ENCODE results near the gene VAV3. TPM values are rescaled to one million over a fixed set of nuclear protein-coding genes. Genes with fewer than 3 reads are reported as not detected.

Gene VAV3
- total and polyA plus RNA-seq, 2 of the 8 experiments (the other 6 are each of a cell fraction or from before 2014, with no cell fraction given): 2.9 to 7.9 TPM

DNA sequence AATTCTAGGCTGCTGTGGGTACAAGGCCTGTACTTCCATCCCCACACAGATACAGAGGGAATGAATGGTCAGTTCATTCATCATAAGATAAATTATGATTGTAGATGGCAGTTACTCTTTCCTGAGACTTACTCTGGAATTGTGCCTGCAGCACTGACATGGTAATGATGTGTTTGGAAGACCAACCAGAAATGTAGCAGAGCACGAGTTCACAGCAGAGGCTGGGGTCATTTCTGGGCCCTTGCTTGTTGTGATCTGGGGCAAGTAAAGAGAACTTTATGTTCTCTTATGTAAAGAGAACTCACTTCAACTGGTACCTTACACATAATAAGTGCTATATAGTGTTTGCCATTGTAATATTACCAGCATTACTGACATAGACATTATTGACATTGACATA is 412.2 kb downstream of the VAV3 start:
- Histone ChIP-seq H3K56ac (replicated peaks; ENCODE audit: insufficient read length, low read depth, low read length) (no peak overlapping the region), H4K91ac (replicated peaks; ENCODE audit: insufficient read length, low read length) (no peak overlapping the region), H3K23me2 (ENCODE audit: low read depth, low read length) (no peaks in the 10 kb centered on the region; the same call in 1 of the 2 replicates), H3K4me1 (replicated peaks in 1 of 4; ENCODE audit: control insufficient read depth in 3 of 4, insufficient read depth in 4 of 4, low read length in 3 of 4) (no peaks in the 10 kb centered on the region), H3K4me3 (ENCODE audit: extremely low read depth in 1 of 4, insufficient read depth in 2 of 4, low read depth in 3 of 4, low read length in 4 of 4) (no peak overlapping the region), H3K27ac (ENCODE audit: low read depth, low read length) (no peak overlapping the region), H3K9me3 (ENCODE audit: insufficient read depth in 2 of 2, low read depth in 1 of 2, low read length in 1 of 2) (no peaks in the 10 kb centered on the region), H3K79me1 (ENCODE audit: low read depth, low read length) (no peaks in the 10 kb centered on the region), H3K23ac (ENCODE audit: insufficient read length) (no peak overlapping the region), H2AFZ (ENCODE audit: low read length) (no peak overlapping the region), H4K8ac (ENCODE audit: extremely low read depth, insufficient read depth, low read length) (no peak overlapping the region), H3K79me2 (ENCODE audit: control insufficient read depth in 1 of 2, insufficient read depth in 2 of 2, low read length in 2 of 2) (no peaks in the 10 kb centered on the region), H3K4me2 (ENCODE audit: insufficient read depth in 1 of 2, low read depth in 2 of 2, low read length in 2 of 2) (no peak overlapping the region), H3K9ac (replicated peaks in 1 of 4; ENCODE audit: extremely low read depth in 1 of 4, low read depth in 3 of 4, low read length in 3 of 4) (no peak overlapping the region), H3K18ac (ENCODE audit: extremely low read depth, low read length) (no peak overlapping the region), H2BK12ac (ENCODE audit: low read depth, low read length) (no peak overlapping the region), H3K36me3 (ENCODE audit: control insufficient read depth in 2 of 4, insufficient read depth in 4 of 4, low read length in 3 of 4) (no peaks in the 10 kb centered on the region), H4K20me1 (replicated peaks in 1 of 2; ENCODE audit: control insufficient read depth in 1 of 2, insufficient read depth in 2 of 2, low read length in 2 of 2) (no peaks in the 10 kb centered on the region), H2BK15ac (ENCODE audit: low read length) (no peak overlapping the region), H3K27me3 (replicated peaks in 1 of 4; ENCODE audit: control insufficient read depth in 3 of 4, extremely low read depth in 1 of 4, insufficient read depth in 3 of 4, low read length in 3 of 4) (no peaks in the 10 kb centered on the region), H2BK5ac (ENCODE audit: low read depth, low read length) (no peak overlapping the region), H4K5ac (ENCODE audit: insufficient read length, low read depth, low read length) (no peak overlapping the region), H2BK120ac (replicated peaks; ENCODE audit: low read depth, low read length) (no peak overlapping the region), H2AK5ac (ENCODE audit: low read depth, low read length) (no peak overlapping the region), H2BK20ac (ENCODE audit: low read length) (no peak overlapping the region), H3K14ac (ENCODE audit: insufficient read length) (no peak overlapping the region), H3K4ac (replicated peaks; ENCODE audit: insufficient read length, low read depth, low read length) (no peak overlapping the region)
- 91% methylated on average over 1 of the region's 1 CpG; no CpG with 5 or more reads in 1 of the 2 experiments for WGBS, 2 experiments (ENCODE audit: extremely low coverage in 1 of 2, insufficient coverage in 1 of 2, insufficient read length in 1 of 2, insufficient replicate concordance in 2 of 2, low coverage in 1 of 2, low lambda C conversion rate in 2 of 2, missing lambda C conversion rate in 1 of 2)
- FAIRE-seq (no peak), DNase-seq (ENCODE audit: low read depth in 1 of 2, low spot score in 2 of 2) (no peak)
- ChIA-PET POLR2A (ENCODE audit: partially characterized antibody) (no interaction called here), CTCF (ENCODE audit: partially characterized antibody) (interaction anchor here (0.6 to 1.2 kb wide), 2 partner anchors 122 to 187 kb away, joined by 3 read pairs; no protein-coding TSS in a partner anchor)
- TF ChIP-seq RBBP5 (IDR thresholded peaks at IDR 0.05; ENCODE audit: borderline replicate concordance, low read depth, low read length): no peak
- TF ChIP-seq CHD2 (IDR thresholded peaks at IDR 0.05; ENCODE audit: low read length): no peak
- no peak for TF ChIP-seq RNF2 (IDR thresholded peaks at IDR 0.05; ENCODE audit: borderline replicate concordance, low read depth, low read length, missing control alignments, poor library complexity, severe bottlenecking)
- TF ChIP-seq POLR2A (IDR thresholded peaks at IDR 0.05; ENCODE audit: control extremely low read depth in 1 of 2, low read depth in 2 of 2, low read length in 2 of 2): no peak
- TF ChIP-seq TEAD4 (IDR thresholded peaks at IDR 0.05; ENCODE audit: low read depth, low read length): no peak
- TF ChIP-seq TAF1 (IDR thresholded peaks at IDR 0.05; ENCODE audit: low read depth, low read length): no peak
- no peak for TF ChIP-seq KDM5A (IDR thresholded peaks at IDR 0.05; ENCODE audit: low read length)
- TF ChIP-seq EGR1 (IDR thresholded peaks at IDR 0.05; ENCODE audit: borderline replicate concordance, low read depth, low read length): no peak
- TF ChIP-seq ZNF274 (IDR thresholded peaks at IDR 0.05; ENCODE audit: borderline replicate concordance, extremely low read depth, low read length): no peak
- no peak for TF ChIP-seq GABPA (IDR thresholded peaks at IDR 0.05; ENCODE audit: borderline replicate concordance, insufficient read depth, low read length)
- TF ChIP-seq HDAC6 (IDR thresholded peaks at IDR 0.05; ENCODE audit: low read depth, low read length): no peak
- no peak for TF ChIP-seq SP4 (IDR thresholded peaks at IDR 0.05; ENCODE audit: low read length)
- no peak for TF ChIP-seq CEBPB (IDR thresholded peaks at IDR 0.05; ENCODE audit: low read depth, low read length)
- TF ChIP-seq BACH1 (IDR thresholded peaks at IDR 0.05; ENCODE audit: low read length): no peak
- TF ChIP-seq YY1 (IDR thresholded peaks at IDR 0.05; ENCODE audit: low read depth, low read length): no peak
- TF ChIP-seq HDAC2 (IDR thresholded peaks at IDR 0.05; ENCODE audit: borderline replicate concordance in 1 of 2, low read depth in 2 of 2, low read length in 2 of 2): no peak
